GM18508 (cell line): ENCODE data around the gene ZNF610.
A peak's percentile ranks its signal among the peaks of the same experiment; 100 is the strongest.

Experiments used
- ATAC-seq: cut with Tn5 transposase; IDR thresholded peaks from one replicate; pipeline ENCODE4 v1.9.1; 2021; ENCODE audit warnings: moderate number of reproducible peaks; ENCODE audit not compliant: insufficient read depth, unreplicated experiment

Gene ZNF610

GRCh38 chr19:52397310-52398080 is 61.5 kb downstream of the ZNF610 start, which contains the start of gene ZNF528:
Gene ZNF528 (plus strand): TSS chr19:52397849. CDS start chr19:52402014, 4,165 bp downstream.
- peak; percentile 58 for ATAC-seq

DNA sequence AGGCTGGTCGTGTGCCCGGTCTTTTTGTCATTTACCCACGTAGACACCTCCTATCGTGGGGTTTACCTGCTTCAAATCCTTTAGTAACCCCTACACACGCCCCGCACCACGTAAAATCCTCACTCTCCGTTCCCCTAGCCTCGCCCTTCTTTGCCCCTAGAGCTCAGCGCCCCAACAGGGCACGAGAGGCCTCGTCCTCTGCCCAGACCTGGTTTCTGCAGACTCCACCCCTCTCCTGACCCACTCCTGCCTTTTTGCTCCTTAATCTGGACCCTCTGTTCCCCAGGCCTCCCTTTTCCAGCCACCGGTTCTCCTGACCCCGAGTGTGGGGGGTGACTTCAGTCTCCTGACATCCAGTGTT is 62.0 kb downstream of the ZNF610 start:
- no peak for ATAC-seq

DNA sequence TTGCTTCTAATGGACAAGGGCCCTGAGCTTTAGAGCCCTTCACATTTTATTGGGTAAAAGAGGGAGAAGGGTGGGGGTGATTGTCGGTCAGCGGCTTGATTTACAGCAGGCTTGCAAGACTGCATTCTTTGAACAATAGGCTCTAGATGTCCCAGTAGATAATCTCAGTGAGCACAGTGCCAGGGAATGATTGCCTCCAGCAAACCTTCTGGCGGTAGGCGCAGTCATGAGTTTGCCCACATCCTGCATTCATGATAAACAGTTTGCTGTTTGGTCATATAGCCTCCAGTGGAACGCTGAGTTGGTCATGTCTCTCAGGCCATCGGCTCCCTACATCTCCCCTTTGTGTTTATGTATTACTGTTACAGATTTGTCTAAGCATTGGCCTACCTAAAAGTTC is 74.2 kb downstream of the ZNF610 start:
- ATAC-seq, result no peak

- ATAC-seq, result no peak
Measured at GRCh38 chr19:52415711-52416110, 79.7 kb downstream of the ZNF610 start.
